Measurements from ENCODE around the gene KCNJ6.

DNA sequence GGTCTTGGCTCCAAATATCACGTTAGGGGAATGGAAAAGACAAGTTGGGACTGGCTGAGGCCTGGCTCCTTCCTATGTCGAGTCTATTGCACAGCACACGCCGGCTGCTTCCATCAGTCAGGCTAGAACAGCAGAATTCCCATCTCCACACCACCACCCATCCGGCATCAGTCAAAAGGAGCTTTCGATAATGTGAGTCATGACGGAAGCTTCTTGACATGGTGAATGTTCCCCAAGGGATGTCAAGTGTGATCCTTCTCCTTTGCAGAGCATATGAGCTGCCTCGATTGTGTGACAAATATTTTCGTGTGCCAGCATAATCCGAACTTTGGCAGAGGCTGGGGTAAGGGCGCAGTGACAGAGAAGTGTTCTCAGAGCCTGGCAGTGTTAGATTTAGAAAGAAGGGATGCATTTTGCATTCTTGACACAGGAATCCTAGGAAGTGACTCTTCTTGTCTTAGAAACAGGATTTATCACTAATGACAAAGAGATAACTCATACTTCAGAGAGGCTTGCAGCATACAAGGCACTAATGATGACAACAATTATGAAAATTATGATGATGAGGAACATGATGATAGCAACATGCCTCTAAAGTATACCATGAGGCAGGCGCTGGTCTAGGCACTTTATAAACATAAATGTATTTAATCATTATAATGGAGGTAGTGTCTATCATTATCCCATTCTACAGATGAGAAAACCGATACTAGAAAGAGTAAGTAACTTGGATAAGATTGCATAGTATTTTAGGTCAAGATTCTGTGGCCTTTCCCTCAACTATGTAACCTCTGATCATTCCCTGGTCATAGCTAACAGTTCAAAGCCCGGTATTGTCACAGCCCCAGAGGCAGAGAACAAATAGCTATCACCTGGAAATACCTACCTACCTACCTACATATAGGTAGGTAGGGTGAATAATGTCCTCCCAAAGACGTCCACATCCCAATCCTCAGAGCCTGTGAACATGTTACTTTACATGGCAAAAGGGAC is 135.0 kb downstream of the KCNJ6 start:
- TF ChIP-seq, protein P1, sequence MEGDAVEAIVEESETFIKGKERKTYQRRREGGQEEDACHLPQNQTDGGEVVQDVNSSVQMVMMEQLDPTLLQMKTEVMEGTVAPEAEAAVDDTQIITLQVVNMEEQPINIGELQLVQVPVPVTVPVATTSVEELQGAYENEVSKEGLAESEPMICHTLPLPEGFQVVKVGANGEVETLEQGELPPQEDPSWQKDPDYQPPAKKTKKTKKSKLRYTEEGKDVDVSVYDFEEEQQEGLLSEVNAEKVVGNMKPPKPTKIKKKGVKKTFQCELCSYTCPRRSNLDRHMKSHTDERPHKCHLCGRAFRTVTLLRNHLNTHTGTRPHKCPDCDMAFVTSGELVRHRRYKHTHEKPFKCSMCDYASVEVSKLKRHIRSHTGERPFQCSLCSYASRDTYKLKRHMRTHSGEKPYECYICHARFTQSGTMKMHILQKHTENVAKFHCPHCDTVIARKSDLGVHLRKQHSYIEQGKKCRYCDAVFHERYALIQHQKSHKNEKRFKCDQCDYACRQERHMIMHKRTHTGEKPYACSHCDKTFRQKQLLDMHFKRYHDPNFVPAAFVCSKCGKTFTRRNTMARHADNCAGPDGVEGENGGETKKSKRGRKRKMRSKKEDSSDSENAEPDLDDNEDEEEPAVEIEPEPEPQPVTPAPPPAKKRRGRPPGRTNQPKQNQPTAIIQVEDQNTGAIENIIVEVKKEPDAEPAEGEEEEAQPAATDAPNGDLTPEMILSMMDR (IDR thresholded peaks at IDR 0.05; ENCODE audit: control extremely low read depth in 1 of 3, insufficient read depth in 1 of 3, low read depth in 1 of 3, low read length in 3 of 3) = no peak
- TF ChIP-seq POLR2AphosphoS5 (IDR thresholded peaks at IDR 0.05; ENCODE audit: low read depth, low read length) (no peak), EZH2 (IDR thresholded peaks at IDR 0.05; ENCODE audit: low read depth, low read length, severe bottlenecking) (no peak), JUND (IDR thresholded peaks at IDR 0.05; ENCODE audit: low read length) (no peak), TCF12 (IDR thresholded peaks at IDR 0.05; ENCODE audit: low read depth, low read length) (no peak)
- TF ChIP-seq, protein P2, sequence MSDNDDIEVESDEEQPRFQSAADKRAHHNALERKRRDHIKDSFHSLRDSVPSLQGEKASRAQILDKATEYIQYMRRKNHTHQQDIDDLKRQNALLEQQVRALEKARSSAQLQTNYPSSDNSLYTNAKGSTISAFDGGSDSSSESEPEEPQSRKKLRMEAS (IDR thresholded peaks at IDR 0.05) = no peak
